ENCODE measurements around the gene LAMA2.

LAMA2 gene

DNA sequence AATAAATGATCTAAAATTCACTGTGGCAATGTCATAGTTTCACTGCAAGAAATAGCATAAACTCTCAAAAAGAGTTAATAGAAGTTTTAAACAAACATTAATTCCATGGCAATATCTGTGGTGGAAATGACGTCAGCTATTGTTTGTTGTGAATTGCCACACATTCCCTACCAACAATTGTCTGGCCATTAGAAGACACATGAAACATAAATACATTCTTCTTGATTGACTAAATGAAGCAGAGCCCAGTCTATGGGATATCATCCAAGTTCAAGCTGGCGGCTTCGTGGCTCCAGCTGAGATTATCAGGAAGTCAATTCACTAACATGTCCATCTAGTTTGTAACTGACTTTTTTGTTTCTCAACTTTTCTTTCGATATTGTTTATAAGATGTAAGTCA is 458.0 kb downstream of the LAMA2 start:
- DNase-seq: no peak

DNA sequence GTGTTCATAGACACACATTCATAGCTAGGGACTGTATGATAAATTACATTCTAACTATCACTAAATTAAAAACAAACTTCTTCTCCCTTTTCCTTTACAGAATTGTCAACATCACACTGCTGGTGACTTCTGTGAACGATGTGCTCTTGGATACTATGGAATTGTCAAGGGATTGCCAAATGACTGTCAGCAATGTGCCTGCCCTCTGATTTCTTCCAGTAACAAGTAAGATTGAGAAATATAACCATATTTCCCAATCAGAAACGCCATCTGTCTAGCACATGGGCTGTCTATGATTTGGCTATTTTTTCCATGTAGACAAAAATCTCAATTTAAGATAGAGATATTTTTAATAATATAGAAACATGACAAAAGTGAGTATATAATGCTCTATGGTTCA is 459.3 kb downstream of the LAMA2 start:
- no peak for DNase-seq

DNA sequence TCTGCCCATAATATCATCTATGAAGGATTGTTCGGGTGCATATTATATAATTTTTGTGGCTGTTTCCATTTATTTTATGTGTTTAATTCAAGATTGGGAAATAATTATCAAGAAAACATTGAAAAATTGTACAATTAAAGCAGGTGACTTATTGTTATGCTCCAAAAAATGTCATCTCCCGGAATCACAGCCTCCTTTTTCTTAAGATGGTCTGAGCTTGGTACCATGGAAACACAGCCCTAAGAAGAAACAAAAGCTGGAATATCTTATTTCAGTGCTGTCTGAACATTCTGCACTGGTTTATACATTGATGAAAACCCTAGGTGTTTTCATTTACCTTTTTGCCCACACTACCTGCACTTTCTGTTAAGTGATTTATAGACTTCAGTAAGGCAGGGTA is 459.9 kb downstream of the LAMA2 start:
- no peak for DNase-seq

DNA sequence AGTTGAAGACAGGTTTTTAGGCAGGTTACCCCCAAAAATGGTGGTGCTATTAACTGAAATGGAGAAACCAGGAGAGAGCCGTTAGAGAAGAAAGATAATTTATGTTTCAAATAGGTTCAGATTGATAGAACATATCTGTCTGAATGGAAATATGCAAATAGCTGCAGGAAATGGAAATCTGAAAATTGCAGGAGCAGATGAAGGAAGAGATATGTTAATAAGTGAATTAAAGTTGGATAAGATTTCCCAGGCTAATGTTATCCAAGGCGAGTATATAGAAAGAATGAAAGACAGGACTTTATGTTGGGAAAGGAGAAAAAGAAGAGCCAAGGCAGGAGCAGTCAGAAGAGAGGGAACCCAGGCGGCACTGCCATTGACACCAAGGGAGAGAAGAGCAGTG is 461.4 kb downstream of the LAMA2 start:
- DNase-seq: no peak

DNA sequence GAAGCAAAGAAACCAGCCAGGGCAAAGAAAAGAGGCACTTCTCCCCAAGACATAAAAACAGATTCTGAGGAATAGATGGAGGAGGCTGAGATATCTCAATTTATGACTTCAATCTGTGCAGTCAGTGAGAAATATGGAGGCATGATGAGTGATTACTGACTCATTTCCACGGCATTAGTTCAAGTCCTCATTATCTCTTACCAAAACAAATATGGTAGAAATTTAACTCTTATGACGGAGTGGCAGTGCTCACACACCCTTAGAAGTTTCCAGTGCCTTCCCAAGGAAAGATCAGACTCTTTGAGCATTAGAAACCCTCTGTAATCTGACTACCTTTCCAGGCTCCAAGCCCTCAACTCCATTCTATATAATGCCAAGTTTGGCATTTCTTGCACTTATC is 463.0 kb downstream of the LAMA2 start:
- no peak for DNase-seq

DNA sequence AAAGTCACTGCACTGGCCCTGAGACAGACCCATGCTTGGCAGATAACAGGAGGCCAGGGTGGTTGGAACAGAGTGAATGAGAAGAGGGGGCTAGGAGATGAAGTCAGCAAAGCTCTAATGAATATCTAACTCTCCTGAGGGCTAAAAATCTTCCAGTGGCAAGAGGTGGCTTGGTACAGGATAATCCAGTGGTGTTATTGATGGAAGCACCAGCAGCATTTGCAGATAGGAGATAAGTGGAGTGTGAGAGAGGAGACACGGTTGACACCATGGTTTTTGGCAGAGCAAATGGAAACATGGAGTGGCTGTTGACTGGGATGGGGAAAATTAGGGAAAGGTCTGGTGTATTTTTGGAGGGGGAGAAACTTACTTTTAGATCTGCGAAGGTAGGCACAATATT is 464.0 kb downstream of the LAMA2 start:
- DNase-seq: no peak

DNA sequence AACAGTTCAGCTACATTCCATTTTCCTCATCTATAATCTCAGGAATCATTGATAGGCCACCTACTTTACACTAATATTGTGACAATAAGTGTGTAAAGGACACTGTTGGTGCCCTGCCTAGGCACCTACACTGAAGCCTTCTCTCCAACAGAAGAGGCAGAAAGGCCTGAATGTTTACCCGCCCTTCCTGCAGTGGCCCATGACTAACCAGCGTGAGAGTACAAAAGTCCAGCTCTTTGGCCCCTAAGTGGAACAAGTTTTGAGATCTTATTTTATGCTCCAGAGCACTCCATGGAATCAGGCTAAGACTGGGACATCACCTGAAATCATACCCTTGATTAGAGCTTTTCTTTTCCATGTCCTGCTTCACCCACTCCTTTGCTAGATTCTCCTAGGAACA is 467.3 kb downstream of the LAMA2 start:
- no peak for DNase-seq

DNA sequence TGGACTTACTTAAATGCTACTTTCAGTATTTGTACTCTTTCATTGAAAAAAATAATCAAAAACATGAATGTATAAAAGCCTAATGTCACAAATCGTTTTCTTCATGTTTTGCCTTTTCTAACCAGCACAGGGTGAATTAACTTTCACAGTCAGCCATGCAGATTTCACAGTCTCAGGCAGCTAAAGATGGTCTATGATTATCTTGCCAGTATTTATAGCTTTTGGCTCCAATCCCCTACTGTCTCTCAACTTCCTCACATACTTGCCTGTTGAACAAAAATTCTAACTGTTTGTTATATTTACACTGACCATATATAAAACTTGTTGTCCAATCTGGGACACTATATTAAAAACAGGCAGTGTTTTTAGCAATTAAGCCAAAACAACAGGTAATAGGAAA is 468.9 kb downstream of the LAMA2 start:
- no peak for DNase-seq

DNA sequence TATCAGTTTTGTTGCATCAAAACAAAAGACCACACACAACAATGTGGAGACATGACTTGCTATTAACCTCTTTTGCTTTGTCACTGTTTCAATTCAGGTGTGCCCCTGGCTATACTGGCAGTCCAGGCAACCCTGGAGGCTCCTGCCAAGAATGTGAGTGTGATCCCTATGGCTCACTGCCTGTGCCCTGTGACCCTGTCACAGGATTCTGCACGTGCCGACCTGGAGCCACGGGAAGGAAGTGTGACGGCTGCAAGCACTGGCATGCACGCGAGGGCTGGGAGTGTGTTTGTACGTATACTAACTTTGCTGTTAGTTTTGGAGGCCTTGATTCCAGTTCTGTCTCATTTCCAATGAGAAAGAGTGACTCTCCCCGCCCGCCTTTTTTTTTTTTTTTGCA is 470.1 kb downstream of the LAMA2 start:
- DNase-seq: no peak

DNA sequence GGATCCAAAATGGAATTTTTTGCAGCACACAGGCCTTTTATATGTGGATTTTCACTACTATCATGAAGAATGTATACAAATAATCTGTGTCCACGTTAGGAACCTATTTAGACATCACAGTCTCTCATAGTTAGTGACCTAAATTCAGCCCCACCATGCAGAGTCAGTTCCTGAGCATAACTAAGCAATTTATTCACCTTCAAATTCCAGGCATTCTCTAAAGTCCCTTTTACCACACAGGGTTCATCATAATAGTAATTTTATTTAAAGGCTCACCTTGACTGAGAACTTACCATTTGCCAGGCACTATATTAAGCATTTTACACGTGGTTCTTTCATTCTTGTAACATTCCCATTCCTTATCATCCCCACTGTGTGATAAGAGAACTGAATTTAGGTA is 473.2 kb downstream of the LAMA2 start:
- no peak for DNase-seq

DNA sequence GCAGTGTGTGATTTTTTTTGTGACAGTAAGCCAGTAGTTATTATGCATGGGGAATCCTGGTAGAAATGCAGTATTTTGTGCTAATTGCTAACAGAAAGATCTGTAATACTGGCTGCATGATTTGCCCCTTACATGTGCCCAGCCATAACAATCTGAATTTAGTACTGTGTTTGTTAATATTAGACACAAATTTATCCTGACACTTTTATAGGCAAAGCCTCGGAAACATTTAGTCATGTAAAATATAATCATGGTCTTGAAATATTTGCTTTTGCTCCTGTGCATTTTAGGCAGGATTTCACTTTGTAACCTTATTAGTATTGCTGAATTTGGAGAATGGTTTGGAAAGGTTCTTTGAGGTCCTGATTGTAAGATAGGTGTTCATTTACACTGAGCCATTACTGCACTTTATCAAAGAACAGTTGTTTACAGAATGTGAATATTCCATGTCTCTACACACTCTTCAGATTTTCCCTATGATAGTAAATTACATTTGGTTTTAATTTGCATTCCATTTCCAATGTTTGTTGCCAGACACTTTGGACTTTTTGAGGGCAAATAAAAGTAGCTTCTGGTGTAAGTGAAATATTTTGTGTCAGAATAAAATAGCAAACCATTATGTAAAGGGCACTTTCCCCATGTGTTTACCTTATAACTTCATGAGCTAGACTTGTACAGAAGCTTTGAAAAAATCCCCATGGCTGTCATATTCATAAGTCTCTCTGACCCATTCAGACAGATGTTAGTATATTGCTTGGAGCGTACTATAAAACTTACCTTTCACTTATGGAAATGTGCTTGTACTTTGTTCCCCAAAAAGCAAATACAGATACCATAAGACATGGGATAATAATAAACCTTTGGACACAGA is 477.1 kb downstream of the LAMA2 start:
- no peak for DNase-seq

DNA sequence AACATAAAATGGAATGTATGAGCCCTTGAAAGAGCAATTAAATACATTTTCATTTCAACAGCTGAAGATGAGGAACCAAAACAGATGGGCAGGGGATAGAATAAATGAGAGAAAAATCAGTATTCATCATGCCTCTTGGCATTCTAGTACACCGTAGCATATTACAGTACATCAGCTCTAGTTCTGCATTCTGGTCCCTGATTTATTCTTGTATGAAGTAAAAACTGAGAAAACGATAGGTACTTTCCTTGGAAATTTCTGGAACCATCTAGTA is 477.7 kb downstream of the LAMA2 start:
- no peak for DNase-seq

DNA sequence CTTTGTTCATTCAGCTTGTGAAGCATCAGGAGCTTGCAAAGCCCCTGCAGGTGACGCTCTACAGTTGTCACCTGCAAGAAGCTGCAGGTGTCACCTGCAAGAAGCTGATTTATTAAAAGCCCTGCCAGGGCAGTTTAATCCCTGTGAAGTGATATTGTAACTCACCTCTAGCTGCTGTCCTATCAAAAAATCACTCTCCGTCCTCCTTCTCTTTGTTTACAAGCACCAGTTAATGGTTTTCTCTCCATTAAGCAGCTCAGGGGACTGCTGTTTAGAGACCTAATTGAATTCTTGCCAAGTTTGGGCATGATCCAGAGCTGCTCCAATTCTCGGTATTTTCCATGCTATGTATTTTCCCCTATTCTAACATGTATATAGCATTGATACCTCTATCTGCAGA is 481.1 kb downstream of the LAMA2 start:
- no peak for DNase-seq

DNA sequence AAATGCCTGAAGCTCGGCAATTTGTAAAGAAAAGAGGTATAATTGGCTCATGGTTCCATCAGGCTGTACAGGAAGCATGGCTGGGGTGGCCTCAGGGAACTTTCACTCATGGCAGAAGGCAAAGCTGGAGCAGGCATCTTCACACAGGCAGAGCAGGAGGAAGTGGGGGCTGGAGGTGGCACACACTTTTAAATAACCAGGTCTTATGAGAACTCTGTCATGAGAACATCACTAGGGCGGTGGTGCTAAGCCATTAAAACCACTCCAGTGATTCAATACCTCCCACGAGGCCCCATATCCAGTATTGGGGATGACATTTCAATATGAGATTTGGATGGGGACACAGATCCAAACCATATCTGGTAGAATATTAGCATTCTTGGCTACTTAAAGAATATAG is 481.8 kb downstream of the LAMA2 start:
- no peak for DNase-seq

DNA sequence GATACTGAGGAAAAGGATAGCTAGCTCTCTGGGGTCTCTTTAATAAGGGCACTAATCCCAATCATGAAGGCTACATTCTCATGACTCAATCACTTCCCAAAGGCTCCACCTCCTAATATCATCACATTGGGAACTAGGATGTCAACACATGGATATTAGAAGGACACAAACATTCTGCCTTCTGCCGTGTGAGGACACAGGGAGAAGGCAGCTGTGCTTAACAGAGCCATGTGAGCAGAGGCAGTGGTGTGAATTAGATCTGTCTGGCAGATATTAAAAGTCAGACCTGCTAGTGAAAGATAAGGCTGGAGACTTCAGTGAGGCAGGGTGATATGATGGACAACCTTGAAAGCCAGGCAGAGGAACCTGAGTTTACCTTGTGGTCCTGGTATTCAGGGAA is 485.1 kb downstream of the LAMA2 start:
- DNase-seq: no peak

DNA sequence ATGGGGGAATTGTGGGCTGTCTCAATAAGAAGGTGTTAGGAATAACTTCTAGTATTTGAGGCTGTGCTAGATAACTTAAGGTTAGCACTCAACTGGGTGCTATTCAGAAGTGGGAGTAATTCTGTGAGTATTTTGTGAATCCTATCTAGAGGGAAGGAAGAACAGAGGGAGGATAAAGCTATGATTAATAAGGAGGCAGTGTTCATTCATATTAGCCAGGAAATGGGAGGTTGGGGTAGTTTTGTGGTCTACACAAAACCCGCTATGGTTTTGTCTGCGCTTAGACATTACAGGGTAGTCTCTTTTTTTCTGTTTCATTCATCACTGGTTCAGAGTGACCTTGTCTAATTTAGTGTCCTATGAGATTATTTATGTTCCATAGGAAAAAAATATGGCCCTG is 486.0 kb downstream of the LAMA2 start:
- no peak for DNase-seq

DNA sequence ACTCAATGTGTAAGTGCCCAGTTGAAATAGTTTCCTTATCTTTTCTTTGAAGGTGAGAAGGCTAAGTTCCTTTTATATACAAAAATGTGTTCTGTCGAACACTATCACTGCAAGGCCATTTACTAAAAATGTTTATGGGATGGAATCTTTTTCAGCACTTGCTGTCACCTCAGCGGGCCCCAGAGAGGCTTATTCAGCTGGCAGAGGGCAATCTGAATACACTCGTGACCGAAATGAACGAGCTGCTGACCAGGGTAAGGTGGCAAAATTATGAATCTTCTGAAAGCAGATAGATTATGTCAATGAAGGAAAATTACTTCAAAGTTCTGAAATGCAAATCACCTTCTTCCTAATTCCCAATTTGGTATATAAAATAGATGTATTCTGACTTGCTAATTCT is 486.8 kb downstream of the LAMA2 start:
- no peak for DNase-seq

DNA sequence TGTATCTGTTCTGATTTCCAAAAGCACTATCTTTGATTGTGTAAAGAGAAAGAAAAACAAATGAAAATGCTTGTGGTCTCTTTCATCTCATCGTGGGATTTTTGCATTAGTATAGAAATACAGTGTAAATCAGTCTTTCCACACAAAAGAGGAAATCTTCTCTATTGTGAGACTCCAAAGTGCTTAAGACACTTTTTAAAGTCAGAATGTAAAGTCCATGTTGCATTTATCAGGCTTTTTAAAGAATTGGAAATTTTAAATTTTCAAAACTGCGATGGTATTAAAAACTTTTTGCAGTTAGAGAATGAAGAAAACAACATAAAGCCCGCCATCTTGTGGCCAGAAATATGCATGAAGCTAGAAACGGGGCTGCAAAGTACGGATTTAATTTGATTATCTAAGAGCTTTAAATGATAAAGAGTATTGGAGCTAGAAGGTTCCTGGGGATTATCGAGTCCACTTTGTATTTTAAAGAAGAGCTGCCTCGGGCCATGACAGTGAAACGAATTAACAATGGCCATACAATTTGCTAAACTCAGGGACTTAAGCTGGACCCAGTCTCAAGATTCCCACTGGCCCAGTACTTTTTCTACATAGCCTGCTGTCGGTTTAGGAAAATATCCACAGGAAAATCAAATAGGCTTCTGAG is 487.5 kb downstream of the LAMA2 start:
- DNase-seq: no peak

DNA sequence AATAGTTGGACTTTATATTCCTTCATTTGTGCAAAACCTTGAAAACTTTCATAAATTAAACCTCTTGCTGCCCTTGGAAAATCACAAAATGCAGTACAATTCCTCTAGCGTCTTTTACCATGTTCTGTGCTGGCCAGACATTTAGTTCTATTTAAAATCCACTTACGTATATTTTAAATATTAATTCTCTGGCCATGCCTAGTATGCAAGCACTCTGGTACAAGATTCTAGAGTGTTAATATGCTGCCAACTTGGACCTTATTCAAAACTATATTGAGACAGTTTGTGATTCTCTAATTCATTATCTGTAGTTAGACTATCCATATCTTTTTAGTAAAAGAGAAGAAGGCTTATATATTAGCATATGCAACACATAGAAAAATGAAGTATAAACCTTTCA is 498.9 kb downstream of the LAMA2 start:
- DNase-seq: no peak

DNA sequence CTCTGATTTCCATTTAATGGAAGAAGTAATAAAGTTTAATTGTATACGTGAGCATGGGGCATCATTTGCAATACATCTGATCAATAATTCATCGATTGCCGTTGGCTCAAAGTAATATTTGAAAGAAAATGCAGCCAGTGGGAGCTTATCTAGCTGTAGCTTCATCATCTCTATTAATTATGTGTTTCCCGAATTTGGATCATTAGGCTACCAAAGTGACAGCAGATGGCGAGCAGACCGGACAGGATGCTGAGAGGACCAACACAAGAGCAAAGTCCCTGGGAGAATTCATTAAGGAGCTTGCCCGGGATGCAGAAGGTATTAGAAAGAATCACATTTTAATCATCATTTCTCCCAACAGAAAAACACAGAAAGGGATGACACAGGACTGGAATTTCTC is 500.0 kb downstream of the LAMA2 start:
- no peak for DNase-seq

DNA sequence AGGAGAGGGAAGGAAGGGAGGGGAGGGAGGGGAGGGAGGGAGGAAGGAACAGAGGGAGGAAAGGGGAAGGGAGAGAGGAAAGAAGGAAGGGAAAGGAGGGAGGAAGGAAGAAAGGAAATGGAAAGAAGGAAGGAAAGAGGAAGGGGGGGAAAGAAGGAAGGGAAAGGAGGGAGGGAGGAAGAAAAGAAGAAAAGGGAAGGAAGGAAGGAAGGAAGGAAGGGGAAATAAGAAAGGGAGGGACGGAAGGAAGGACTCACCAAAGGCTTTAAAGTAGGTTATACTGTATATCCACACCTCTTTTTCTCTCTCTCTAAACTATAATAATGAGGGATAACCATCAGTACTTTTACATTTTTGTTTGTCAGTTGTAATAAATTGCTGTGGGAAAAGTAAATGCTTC is 502.2 kb downstream of the LAMA2 start:
- no peak for DNase-seq

DNA sequence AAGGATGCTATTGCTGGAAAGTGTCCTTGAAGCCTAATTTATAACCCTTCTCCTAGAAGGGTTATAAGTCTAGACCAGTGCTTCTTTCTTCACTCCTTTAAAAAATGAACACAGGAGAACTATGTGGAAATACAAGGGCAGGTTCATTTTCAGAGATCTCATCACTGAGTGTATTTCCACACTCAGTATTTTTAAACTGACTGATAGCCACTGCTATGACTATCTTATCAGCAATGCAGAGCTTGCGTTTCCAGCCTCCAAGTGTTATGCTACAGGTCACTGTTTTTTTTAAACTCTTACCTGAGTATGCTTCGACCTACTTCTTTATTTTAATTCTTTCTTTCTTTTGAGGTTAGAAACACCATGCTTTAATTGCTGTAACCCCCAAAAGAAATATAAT is 508.0 kb downstream of the LAMA2 start:
- DNase-seq: no peak

DNA sequence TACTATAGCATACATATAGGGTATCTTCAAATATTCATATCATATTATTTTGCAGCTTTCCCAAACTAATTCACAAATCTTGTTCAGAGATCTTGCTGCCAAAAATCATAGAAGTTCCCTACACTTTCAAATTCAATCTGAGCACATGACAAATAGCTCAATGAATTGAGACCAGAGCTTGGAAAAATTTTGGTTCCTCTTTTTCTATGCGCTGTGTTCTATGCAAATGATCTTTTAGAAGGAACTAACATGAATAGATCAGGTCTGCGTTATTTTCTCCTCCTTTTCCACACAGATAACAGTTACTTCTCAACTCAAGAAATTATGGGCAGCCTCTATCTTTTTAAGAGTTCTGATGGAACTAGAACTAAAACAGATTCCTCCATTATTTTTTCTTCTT is 510.7 kb downstream of the LAMA2 start:
- no peak for DNase-seq

DNA sequence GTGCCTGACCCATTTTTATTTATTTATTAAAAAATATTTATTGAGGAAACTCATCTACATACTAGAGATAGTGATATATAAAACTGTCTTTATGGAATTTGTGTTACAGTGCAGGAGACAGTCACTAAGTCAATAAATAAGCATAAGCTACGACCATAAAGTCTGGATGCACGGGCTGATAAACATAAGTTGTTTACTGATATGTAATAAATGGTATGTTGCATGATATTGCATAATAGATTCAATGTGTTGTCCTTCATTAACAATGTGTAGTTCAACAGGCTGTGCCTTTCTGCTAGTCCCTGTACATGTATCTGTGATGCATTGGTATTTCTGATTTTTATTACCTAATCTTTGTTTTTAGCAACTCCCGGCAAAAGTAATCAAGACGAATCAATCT is 515.8 kb downstream of the LAMA2 start:
- no peak for DNase-seq

DNA sequence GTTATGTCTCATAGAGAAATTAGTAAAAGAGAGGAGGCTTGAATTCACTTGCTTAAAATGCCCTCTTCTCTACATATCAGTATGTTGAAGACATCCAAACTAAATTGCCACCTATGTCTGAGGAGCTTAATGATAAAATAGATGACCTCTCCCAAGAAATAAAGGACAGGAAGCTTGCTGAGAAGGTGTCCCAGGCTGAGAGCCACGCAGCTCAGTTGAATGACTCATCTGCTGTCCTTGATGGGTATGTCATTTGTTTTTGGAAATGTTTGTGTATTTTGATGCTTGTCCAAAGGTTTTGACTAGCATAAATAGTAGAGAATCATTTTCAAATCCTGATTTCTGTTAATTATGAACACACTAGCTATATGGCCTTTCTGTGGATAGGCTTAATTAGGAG is 519.3 kb downstream of the LAMA2 start:
- no peak for DNase-seq

All from NCI-H1436 treated with DMSO at 0.1 percent for 48 hours (cell line).